Fibroblast of peridontal ligament (primary cell): ENCODE measurements around the gene STARD8.
"Not testable (repeated sequence)": the region's sequence is repeated elsewhere in the genome, so short reads cannot be mapped to it uniquely, and the experiment has no call there.

Source experiments
- DNase-seq: peaks from one replicate; pipeline ENCODE4 v3.0.0-alpha.2; 2010; ENCODE audit errors: extremely low read depth

STARD8 gene, protein sequence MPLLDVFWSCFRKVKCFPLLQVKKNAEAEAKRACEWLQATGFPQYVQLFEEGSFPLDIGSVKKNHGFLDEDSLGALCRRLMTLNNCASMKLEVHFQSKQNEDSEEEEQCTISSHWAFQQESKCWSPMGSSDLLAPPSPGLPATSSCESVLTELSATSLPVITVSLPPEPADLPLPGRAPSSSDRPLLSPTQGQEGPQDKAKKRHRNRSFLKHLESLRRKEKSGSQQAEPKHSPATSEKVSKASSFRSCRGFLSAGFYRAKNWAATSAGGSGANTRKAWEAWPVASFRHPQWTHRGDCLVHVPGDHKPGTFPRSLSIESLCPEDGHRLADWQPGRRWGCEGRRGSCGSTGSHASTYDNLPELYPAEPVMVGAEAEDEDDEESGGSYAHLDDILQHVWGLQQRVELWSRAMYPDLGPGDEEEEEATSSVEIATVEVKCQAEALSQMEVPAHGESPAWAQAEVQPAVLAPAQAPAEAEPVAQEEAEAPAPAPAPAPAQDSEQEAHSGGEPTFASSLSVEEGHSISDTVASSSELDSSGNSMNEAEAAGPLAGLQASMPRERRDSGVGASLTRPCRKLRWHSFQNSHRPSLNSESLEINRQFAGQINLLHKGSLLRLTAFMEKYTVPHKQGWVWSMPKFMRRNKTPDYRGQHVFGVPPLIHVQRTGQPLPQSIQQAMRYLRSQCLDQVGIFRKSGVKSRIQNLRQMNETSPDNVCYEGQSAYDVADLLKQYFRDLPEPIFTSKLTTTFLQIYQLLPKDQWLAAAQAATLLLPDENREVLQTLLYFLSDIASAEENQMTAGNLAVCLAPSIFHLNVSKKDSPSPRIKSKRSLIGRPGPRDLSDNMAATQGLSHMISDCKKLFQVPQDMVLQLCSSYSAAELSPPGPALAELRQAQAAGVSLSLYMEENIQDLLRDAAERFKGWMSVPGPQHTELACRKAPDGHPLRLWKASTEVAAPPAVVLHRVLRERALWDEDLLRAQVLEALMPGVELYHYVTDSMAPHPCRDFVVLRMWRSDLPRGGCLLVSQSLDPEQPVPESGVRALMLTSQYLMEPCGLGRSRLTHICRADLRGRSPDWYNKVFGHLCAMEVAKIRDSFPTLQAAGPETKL

DNA sequence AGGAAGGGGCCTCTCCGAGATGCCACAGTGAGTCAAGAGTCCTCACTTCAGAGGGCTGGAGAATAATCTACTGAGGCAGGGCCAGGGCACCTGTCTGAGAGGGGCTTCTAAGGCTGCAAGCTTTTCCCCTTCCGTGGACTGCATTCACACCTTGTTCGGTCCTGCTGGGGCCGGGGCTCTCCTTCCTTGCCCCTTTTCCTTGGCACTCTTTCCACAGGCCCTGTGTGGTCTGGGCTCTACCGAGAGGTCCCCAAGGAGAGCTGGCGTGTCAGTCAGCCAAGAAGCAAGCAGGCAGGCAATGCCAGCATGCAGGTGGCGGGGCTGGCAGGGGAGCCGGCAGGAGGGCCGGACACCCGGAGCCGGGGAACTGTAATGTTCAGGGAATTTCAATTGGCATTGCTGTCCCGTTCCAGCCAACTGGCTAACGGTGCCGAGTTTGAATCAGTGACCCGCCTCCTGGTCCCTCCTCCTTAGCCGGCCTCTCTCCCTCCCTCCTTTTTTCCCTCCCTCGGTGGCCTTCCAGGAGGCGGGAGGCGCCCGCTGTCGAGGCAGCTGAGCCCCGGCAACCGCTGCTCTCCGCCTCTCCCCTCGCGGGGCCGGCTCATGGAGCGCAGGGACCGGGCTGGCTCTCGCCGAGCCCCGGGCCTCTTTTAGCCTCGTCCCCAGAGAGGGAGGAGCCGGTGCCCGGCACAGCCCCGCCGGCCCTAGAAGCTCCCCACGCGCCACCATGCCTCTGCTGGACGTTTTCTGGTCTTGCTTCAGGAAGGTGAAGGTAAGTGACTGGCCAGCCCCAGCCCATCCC, at the start of gene STARD8:
STARD8 (plus strand) TSS at position 511 of the 802 bp plus-strand sequence; CDS start at position 728, 217 bp downstream.
- DNase-seq, result peak; percentile 7

DNA sequence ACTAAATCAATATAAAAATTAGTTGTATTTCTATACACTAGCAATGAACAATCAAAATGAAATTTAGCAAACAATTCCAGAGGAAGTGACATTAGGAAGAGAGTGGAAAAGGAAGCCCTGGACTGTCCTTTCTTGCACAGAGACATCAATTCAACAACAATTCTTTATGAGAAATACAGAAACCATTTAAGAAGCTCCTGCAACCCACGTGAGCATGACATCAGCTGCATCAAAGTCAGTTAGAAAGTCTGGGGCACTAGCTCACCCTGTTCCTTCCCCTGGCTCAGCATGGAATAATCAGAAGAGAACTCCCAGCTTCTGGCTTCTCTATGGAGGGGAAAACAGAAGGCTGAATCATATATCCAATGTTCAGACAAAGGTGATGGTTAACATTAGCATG, 48.6 kb upstream of the STARD8 start:
- no peak for DNase-seq

DNA sequence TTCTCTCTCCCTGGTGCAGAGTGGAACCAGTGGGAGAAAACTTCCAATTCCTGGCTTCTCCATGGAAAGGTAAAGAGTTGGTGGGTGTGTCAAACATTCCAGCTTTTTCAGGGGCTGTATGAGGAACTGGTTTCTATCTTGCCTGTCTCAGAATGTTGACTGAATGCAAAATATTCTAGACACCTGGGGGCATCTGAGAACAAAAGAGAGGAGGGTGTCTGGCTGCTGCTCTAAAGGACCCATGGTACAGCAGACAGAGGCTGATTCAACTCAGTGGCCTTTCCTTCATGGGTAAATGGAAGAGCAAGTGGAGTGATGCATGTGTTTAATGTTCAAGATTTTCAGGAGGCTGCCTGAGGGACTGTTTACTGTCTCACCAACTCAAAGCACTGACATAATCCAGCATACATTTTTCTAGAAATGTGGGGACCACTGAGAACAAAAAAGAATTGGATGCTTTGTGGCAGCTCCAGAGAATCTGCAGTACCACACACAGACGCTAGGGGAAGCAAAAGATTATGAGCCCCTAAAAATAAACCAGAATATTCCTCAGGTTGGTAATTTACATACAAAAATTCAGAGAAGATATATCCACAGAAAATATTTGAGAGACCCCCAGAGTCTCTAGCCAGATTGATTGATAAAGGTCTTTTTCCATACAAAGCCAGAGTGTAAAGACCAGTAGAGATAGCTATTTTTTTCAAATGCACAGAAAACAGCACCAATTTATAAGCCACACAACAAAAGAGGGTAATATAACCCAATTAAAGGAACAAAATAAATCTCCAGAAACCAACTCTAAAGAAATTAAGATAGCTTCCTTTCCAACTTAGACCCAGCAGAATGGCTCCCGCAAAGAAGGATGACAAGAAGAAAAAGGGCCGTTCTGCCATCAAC, 48.0 kb upstream of the STARD8 start:
- DNase-seq, result peak; percentile 5

DNA sequence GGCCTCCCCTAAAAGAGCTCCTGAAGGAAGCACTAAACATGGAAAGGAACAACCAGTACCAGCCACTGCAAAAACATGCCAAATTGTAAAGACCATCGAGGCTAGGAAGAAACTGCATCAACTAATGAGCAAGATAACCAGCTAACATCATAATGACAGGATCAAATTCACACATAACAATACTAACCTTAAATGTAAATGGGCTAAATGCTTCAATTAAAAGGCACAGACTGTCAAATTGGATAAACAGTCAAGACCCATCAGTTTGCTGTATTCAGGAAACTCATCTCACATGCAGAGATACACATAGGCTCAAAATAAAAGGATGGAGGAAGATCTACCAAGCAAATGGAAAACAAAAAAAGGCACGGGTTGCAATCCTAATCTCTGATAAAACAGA, 43.2 kb upstream of the STARD8 start:
- not testable (repeated sequence) for DNase-seq

DNA sequence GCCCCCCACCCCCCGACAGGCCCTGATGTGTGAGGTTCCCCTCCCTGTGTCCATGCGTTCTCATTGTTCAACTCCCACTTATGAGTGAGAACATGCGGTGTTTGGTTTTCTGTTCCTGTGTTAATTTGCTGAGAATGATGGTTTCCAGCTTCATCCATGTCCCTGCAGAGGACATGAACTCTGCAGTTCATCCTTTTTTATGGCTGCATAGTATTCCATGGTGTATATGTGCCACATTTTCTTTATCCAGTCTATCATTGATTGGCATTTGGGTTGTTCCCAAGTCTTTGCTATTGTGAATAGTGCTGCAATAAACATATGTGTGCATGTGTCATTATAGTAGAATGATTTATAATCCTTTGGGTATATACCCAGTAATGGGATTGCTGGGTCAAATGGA, 32.7 kb upstream of the STARD8 start:
- not testable (repeated sequence) for DNase-seq

DNA sequence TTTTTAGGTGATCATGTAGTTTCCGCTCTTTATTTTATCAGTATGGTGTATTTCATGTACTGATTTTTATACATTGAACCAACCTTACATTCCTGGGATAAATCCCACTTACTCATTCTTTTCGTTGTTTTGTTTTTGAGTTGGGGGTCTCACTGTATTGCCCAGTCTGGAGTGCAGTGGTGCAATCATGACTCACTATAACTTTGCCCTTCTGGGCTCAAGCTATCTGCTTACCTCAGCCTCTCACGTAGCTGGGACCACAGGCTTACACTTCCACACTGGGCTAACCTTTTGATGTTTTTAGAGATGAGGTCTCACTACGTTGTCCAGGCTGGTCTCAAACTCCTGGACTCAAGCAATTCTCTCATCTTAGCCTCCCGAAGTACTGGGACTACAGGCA, 19.5 kb upstream of the STARD8 start:
- DNase-seq, result no peak

DNA sequence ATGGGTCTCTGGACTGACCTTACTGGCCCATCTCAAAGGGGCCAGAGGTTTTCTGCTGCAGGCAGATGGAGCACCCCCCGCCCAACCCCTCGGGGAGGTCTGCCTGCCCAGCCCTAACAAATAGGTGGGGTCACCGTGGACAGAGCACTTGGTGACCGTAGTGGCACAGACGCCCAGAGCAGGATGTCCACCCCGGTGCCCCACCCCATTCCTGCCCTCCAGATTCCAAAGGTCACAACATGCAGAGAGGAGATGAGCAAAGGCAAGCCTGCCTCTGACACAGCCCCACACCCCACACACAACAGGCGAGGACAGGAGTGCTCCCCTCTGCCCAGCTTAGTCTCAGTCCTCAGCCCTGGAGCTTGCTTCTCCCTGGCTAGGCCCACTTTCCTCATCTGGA, 17.5 kb upstream of the STARD8 start:
- DNase-seq, result not testable (repeated sequence)

DNA sequence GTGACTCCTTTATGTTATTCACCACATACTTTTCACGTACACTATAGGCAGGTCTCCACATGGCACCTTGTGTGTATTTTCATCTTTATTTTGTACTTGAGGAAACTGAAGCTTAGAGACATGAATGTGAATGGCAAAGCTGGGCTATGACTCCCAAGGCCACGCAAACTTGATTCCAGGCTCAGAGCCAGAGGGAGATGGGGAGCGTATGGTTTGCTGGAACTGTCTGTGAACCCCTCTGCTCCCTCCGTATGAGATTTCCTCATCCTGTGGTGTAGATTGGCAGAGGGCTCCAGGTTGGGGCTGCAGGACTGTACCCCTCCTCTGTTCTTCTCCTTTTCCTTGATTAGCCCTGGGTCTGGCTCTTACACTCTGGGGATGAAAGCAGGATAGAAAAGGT, 16.1 kb upstream of the STARD8 start:
- DNase-seq, result no peak

DNA sequence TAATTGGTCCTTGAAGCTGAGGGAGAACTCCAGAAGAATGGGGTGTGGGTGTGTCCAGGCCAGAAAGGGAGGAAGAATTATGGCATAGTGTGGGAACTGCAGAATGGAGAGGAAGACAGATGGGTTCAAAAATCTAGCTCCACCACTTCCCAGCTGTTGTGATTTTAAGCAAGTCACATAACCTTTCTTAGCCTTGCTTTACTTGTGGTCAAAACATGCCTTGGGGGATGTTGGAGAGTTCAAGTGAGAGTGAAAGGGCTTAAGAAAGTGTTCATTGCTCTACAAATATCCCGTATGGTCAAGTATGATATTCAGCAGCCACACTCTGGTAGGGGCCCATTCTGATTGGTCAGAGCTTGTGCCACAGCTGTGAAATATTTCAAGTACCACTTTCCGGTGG, 15.0 kb upstream of the STARD8 start:
- no peak for DNase-seq

DNA sequence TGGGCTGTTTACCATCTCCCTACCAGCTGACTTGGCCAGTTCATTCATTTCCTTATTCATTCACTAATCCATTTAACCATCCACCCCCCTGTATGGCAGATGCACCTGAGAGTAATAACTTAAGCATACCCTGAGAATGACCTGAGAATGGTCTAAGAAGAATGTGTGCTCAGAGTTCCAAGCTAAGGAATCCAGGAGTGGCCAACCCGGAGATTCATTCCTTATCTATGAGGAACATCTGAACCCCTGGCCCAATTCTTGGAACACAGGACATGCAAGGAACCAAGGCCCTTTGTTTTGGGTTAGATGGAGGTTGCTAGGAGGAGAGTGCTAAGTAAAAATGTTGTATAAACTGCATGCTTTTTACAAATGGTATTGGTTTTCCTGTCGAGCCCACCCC, 13.5 kb upstream of the STARD8 start:
- DNase-seq, result no peak

DNA sequence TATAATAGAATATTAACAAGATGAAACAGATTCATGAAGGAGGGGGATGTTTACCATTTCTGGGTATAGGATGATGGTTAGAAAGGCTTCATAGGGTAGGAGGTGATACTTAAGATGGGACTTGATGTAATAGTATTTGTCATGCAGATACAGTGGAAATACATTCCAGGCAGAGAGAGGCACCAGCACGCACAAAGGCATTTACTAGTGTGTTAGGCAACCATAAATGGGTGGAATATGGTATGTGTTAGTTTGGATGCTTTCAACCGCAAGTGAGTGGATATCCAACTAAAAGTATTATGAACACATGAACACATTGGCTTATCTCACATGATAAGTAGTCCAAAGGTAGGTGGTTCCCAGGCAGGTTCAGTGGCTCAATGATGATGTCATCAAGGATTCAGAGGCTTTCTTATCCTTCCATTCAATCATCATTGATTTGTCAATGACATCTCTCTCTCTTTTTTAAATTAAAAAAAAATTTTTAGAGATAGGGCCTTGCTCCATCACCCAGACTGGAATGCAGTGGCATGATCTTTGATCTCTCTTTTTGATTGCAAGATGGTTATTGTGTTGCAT, 12.7 kb upstream of the STARD8 start:
- DNase-seq, result no peak

DNA sequence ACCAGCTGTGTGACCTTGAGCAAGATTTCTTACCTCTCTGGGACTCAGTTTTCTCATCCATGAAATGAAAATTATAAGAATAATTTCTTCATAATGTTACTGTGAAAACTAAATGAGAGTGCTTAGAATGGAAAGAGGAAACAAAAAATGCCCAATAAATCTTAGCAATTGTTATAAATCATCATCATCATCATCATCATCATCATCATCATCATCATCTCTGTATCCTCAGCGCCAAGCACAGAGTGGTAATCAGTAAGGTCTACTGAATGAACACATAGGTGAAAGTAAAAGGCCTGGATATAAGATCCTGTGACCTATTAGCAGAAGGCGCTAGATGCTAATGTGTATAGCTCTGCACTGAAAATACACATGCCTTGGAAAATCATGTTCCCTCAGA, 6.8 kb upstream of the STARD8 start:
- DNase-seq, result no peak

DNA sequence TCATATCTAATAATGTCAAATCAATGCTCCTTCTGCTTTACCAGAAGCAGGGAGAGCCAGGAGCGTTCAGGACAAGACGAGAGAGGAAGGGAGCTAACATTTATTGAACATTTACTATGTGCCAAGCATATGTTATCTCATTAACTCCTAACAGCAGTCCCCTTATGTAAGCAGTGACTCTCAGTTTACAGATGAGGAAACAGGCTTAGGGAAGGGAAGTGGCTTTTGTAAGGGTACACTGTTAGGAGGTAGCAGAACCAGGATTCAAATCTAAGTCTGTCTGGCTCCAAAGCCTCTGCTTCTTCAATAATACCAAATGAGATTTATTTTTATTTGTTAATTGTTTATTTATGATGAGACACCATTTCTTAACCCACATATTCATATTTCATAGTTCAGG, 2.6 kb upstream of the STARD8 start:
- no peak for DNase-seq

DNA sequence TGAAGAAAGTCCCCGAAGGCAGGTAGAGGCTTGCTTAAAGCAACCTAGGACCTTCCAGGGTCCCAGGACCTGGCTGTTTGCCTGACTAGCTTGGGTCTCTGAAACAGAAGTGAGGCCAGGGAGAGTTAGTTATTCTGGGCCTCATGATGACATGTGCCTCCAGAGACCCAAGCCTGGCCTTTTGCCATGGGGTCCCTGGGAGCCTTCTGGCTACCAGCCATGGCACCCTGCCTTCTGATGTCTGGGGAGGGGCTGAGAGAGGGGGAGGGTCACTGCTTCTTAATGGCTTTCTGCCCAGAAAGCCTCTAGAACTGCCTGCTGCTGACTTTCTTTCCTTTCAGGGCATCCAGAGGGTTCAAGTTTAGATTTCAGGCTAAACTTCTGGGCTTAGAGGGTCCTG, 1.0 kb upstream of the STARD8 start:
- DNase-seq, result no peak

DNA sequence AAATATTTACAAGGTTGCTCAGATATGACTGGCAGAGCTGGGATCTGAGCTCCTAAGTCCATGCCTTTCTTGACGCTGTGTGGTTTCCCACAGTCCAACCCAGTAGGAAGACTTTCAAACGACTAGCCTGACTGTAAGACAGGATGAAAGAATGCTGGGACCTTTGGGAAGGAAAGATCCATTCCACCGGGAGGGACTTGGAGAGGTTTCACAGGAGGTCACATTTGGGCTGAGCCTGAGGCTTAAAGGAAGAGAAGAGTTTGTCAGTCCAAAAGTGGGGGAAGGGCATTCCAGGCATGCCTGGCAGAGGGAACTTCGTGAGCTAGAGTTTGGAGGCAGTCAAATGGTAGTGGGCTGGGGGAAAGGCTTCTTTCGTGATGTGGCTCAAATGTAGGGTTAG, 1.5 kb downstream of the STARD8 start:
- peak; percentile 1 for DNase-seq

DNA sequence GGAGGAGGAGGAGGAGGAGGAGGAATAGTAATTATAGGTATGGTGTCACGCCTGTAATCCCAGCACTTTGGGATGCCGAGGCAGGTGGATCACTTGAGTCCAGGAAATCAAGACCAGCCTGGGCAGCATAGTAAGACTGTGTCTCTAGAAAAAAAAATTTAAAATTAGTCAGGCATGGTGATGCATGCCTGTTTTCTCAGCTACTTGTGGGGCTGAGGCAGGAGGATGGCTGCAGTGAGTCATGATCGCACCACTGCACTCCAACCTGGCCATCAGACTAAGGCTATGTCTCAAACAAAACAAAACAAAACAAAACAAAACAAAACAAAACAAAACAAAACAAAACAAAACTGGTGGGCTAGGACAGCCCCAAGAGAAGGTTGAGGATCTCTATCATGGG, 3.0 kb downstream of the STARD8 start:
- DNase-seq, result no peak

DNA sequence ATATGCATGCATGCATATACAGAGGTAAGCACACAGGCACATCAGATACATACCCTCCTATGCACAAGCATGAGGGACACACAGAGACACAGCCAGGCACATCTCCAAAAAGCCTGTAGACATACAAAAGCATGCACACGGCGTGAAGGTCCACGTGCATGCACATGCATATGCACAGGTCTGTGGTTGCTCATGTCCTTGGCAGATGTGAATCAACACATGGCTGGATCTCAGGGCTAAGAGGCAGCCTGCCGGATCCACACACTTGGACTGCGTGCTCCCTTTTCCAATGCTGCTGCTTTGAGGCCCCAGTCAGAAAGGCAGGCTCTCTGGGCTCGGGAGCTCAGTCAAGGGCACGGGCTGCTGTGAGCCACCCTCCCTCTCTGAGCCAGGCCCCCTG, 3.6 kb downstream of the STARD8 start:
- no peak for DNase-seq

DNA sequence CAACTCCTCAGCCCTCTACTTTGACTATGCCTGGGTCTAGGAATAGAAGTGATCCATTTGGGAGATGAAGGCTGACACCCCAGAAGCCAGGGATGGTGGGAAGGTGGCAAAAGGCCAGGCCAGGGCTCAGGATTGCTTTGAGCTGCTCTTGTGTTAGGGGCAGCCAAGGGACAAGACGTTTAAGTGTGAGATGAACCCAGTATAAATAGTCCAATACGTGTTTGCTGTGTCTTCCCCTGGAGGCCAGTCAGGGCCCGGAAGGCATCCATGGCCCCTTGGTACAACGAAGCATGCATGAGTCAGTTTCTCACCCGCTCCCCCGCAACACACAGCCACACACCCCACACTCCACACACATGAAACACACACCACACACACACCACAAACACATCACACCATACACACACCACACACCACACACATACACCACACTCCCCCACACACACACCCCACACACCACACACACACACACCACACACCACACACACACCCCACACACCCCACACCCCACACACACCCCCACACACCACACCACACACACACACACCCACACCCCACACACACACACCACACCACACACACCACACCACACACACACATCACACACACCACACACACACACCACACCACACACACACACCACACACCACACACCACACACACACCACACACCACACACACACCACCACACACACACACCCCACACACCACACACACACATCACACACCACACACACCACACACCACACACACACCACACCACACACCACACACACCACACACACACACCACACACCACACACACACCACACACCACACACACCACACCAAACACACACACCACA, 5.1 kb downstream of the STARD8 start:
- no peak for DNase-seq

DNA sequence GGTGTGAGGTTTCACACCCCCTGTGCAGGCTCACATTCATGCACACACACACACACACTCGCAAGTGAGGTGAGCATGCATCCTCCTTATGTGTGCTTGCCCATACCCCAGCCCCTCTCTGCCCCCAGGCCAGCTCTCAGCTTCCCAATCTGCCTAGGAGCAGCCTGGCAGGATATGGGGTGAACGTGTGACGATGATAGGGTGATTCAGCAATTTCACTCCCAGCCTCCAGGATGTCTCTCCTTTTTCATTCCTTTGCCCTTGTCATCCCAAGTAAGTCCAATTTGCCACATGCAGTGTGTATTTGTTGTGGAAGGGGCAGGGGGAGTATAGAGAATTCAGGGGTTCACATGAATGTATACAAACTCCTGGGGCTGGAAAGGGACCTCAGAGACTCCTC, 7.2 kb downstream of the STARD8 start:
- DNase-seq, result no peak
